AG08396 (cell line): ENCODE data around the gene SOHLH1.

Experiments used
- DNase-seq: peaks from one replicate; pipeline ENCODE4 v3.0.0; 2012; ENCODE audit warnings: low spot score, mixed read lengths

Gene SOHLH1

DNA sequence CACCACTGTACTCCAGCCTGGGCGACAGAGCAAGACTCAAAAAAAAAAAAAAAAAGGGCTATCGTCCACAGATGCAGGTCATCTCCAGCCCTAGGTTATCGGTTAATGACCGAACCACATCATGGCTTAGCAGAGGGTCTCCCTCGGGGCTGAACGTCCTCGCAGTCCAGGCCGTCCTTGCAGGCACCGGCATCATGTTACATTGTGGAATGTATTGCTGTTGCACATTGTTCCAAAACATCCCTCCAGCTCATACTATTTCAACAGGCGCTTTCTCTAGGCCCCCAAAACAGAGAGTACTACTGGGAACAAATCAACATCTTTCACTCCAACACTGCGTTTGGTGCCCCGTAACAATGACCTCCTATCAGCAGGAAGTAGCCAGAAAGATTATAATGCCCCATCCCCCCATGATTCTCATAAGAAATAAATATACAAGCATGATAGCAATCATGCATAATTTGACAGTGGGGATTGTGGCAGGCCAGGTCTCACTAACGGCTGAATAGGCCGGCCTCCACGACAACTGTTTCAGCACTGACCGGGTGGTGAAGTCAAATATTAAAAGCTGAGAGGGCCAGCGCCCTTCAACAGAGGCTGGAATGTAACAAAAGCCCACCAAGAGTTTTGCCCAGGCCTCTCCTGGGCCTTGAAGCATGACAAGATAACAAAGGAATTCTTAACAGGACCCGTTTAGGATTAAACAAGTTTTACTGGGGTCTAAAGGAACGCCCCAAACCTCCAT lies 37.3 kb downstream of the SOHLH1 start:
- DNase-seq, result peak; percentile 1

DNA sequence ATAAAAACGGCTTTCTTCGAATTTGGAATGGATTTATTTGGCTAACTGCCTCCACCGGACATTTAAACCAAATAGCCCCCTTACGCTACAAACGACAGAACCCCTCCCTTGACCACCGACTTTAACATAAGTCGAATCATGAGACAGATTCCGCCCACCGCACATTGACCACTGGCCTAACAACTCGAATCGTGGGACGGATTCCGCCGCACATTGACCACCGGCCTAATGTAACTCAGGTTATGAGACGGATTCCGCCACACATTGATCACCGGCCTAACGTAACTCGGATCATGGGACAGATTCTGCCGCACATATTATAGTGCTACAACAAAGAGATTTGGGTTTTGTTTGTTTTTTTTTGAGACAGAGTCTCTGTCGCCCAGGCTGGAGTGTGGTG lies 38.9 kb downstream of the SOHLH1 start:
- no peak for DNase-seq

DNA sequence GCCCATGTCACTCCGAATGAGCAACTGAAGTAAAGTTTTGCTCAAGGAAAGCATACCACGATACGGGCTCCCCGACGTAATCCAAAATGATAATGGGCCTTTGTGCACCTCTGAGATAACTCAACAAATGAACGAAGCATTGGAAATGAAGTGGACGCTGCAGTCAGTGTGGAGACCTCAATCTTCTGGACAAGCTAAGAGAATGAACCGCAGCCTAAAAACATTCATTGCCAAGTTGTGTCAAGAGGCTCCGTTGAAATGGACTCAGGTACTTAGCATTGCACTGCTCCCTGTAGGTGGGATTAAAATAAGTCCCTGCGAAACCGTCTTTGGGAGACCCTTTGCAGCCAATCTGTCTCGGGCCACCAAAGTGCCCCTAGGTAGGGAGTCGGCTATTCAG lies 40.0 kb downstream of the SOHLH1 start:
- DNase-seq, result no peak

DNA sequence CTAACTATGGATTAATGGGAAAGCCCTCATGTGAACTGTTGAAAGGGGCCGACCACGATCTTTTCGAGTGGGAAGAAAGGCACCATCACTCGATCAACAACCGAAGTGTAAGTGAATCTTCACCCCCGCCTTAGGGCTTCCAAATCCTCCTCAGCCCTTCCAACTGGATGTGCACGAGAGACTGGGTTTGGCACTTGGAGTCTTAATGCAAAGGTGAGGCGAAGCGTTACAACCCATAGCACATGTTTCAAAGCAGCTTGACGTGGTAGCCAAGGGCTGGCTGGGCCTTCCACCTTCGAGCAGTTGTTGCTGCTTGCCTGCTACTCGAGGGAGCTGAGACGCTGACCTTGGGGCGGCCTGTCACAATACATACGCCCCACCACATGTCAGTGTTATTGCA lies 41.9 kb downstream of the SOHLH1 start:
- DNase-seq, result no peak

DNA sequence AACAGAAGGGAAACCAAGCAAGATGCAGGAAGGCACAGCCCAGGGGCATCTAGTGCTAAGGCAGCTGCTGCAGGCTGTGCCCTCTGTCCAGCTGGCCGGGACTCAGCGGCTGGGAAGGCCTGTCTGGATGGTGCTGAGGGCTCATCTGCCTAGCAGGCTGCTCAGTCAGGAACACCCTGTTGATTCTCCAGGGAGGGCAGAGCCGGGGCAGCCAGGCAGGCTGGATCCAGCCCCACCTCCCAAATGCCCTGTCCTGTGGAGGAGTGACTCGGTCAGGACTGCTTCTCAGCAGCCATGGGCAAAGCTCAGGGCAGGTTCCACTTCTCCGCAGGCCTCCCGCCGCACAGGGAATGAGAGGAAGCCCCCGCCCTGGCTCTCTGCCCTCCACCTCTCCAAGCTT lies 44.0 kb downstream of the SOHLH1 start:
- DNase-seq, result no peak

DNA sequence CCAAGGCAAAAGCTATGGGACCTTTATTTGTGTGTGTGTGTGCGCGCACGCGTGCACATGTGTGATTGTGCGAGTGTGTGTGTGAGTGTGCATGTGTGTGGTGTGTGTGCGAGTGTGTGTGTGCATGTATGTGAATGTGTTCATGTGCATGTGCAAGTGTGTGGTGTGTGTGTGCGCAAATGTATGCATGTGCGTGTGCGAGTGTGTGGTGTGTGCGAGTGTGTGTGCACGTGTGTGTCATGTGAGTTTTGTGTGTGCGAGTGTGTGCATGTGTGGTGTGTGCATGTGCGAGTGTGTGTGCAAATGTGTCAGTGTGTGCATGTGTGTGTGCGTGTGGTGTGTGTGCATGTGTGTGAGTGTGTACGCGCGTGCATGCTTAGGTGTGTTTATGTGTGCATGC lies 48.9 kb downstream of the SOHLH1 start:
- DNase-seq, result no peak

DNA sequence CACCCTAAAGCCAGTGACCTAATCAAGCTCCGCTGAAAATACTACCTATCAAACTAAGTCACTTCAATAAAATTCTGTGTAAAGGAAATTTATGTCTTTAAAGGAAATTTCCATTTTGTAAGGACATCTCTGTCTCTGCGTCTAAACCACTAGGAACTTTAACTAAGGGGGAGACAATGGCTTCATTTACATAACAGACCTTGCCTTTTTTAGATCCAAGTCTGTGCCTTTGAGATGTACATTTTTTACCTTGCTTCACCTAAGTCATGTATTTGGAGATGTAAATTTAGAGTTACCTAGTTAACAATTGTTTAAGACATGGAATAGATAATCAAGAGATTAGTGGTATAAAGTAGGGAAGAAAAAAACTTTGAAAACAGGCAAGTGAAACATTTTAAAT lies 49.8 kb downstream of the SOHLH1 start:
- DNase-seq, result no peak

DNA sequence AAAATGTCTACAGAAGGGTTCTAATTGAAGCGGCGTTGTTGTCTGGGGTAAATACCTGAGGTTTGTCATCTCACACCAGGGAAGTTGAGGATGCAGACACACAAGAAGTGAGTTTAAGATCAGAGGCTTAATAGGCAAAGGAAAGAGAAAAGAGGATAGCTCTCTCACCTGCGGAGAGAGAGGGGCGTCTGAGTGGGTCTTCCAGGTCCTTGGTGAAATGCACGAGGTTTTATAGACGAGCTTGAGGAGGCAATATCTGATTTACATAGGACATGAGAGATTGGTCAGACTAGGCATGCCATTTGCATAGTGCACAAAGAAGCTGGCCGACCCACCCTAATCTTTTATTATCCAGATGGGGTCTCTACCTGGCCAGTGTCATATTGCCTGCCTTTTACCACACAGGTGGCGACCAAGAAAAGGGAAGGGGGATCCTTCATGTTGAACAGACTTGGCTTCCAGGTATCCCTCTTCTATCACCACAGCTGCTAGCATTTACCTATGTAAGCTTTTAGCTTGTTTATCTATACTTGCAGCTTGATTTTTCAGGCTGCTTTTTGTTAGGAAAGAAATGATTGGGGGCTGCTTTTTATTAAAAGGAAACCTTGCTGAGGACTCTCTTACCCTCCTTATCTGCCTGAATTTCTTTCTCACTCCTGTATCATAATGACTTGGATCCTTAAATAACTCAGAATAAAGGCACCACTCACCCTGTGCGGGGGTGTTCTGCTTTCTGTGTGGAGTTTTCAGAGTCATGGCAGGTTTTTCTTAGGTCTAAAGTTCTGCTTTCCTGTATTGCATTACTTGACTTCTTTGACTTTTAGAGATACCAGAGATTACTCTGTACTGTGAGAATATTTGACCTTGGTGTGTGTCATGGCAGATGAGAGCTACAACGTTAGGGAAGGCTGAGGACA lies 50.5 kb downstream of the SOHLH1 start:
- DNase-seq, result no peak

DNA sequence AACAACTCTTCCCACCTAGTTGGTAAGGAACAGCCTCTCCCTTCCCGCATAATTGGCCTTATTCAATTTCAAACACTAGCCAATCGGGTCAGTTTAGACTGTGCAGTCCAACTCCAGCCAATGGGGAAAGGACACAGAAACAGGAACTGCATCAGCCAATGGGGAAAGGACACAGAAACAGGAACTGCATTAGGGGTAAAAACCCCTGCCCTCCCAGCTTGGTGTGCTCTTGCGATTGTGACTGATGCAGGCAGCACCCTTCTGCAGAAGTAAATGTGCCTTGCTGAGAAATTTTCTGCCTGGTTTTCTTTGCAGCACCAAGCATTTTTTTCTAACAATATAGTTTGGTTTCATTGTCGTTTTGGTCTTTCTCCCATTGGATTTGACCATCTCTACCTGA lies 51.4 kb downstream of the SOHLH1 start:
- DNase-seq, result no peak

DNA sequence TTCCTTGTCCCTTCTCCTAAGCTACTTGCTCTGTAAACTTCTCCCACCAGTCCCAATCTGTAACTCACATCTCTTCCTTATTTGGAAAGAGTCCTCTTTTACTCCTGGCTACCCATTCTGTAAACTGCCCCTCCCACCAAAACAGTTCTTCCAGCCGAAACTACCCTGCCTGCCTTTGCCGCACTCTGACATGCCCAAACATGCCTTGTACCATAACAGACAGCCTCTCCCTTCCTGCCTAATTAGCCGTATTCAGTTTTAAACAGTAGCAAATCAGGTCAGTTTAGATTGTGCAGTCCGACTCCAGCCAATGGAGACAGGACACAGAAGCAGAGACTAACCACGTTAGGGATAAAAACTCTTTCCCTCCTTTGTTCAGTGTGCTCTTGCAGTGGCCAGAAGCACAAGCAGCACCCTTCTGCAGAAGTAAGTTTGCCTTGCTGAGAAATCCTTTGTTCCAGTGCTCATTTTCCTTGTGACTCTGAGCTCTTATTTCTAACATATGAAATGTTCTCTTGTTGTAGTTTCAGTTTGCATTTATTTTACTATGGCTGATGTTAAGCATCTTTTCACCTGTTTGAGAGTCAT lies 54.6 kb downstream of the SOHLH1 start:
- DNase-seq, result no peak
